ENCODE measurements around the gene DVL2. TPM values are rescaled to one million over a fixed set of nuclear protein-coding genes. Genes with fewer than 3 reads are reported as not detected.
"Not testable (repeated sequence)": the region's sequence is repeated elsewhere in the genome, so short reads cannot be mapped to it uniquely, and the experiment has no call there.

Gene DVL2
- total RNA-seq, 1 experiment from 2014 or later: 65.1 TPM

GRCh38 chr17:7256766-7257456 lies 22.6 kb upstream of the DVL2 start:
- DNase-seq (ENCODE audit: low spot score): no peak

- no peak for DNase-seq (ENCODE audit: low spot score)
Observed at GRCh38 chr17:7254511-7254910, 20.2 kb upstream of the DVL2 start.

GRCh38 chr17:7253082-7253481 lies 18.8 kb upstream of the DVL2 start:
- DNase-seq (ENCODE audit: low spot score): no peak

GRCh38 chr17:7252176-7253043 lies 18.1 kb upstream of the DVL2 start, which contains the start of gene ELP5:
Gene ELP5, plus strand, starts transcription at chr17:7252215. Its CDS starts 336 bp downstream, at chr17:7252551.
- DNase-seq (ENCODE audit: low spot score): peak; percentile 92

- DNase-seq (ENCODE audit: low spot score): peak; percentile 99
Observed at GRCh38 chr17:7251661-7252175, 17.4 kb upstream of the DVL2 start, which contains the start of gene CTDNEP1. Gene CTDNEP1, minus strand, starts transcription at chr17:7251734. Its CDS starts 438 bp downstream, at chr17:7251296.

- DNase-seq (ENCODE audit: low spot score): no peak
Observed at GRCh38 chr17:7250695-7251627, 16.6 kb upstream of the DVL2 start.

- DNase-seq (ENCODE audit: low spot score): no peak
Observed at GRCh38 chr17:7249830-7250229, 15.5 kb upstream of the DVL2 start.

GRCh38 chr17:7249214-7249613 lies 14.9 kb upstream of the DVL2 start:
- no peak for DNase-seq (ENCODE audit: low spot score)

GRCh38 chr17:7248796-7249195 lies 14.5 kb upstream of the DVL2 start:
- DNase-seq (ENCODE audit: low spot score): no peak

- DNase-seq (ENCODE audit: low spot score): no peak
Observed at GRCh38 chr17:7246779-7247178, 12.5 kb upstream of the DVL2 start.

GRCh38 chr17:7243838-7244237 lies 9.5 kb upstream of the DVL2 start:
- not testable (repeated sequence) for DNase-seq (ENCODE audit: low spot score)

- no peak for DNase-seq (ENCODE audit: low spot score)
Observed at GRCh38 chr17:7243453-7243729, 9.1 kb upstream of the DVL2 start.

GRCh38 chr17:7242717-7243452 lies 8.6 kb upstream of the DVL2 start:
- peak; percentile 86 for DNase-seq (ENCODE audit: low spot score)

- peak; percentile 92 for DNase-seq (ENCODE audit: low spot score)
Observed at GRCh38 chr17:7241783-7242716, 7.7 kb upstream of the DVL2 start, which contains the start of gene GABARAP. Gene GABARAP, minus strand, starts transcription at chr17:7242449. Its CDS starts 119 bp downstream, at chr17:7242330.

- DNase-seq (ENCODE audit: low spot score): no peak
Observed at GRCh38 chr17:7241090-7241733, 6.9 kb upstream of the DVL2 start.

GRCh38 chr17:7240375-7240774 lies 6.1 kb upstream of the DVL2 start:
- DNase-seq (ENCODE audit: low spot score): no peak

- peak; percentile 100 for DNase-seq (ENCODE audit: low spot score)
Observed at GRCh38 chr17:7239091-7240027, 5.0 kb upstream of the DVL2 start, which contains the start of gene PHF23. Gene PHF23, minus strand, starts transcription at chr17:7239457. Its CDS starts 178 bp downstream, at chr17:7239279.
